NB4 (cell line): ENCODE measurements around the gene LEP.

Experiments
- POLR2A ChIP-seq: IDR thresholded peaks from 2 replicates; pipeline ENCODE4 v1.6.1; 2011; ENCODE audit warnings: mild to moderate bottlenecking; ENCODE audit not compliant: insufficient read length; ENCODE audit errors: extremely low read depth
- TF ChIP-seq, protein P1 (sequence below): IDR thresholded peaks from one replicate; pipeline ENCODE4 v1.5.1; 2012; ENCODE audit warnings: low read depth, low read length

DNA sequence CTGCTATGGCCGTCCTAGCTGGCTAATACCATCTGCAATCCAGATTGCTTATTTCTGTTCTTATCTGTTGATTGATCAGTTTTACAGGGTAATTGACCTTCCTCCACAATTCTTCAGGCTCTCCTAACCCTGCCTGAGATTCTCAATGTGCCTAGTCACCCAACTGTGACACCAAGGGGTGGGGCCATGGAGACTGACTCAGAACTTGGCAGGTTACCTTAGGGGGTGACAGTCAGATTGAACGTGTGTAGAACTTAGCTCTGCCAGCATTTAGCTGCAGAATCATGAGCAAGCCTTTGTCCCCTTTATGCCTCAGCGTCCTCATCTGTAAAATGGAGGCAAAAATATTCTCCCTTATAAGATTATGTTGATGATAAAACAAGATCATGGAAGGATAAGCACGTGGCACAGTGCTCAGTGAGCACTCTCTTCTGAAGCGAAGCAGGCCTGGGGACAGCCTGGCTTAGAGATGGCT is 19.1 kb upstream of the LEP start:
- no peak for TF ChIP-seq POLR2A
- TF ChIP-seq, protein P1, sequence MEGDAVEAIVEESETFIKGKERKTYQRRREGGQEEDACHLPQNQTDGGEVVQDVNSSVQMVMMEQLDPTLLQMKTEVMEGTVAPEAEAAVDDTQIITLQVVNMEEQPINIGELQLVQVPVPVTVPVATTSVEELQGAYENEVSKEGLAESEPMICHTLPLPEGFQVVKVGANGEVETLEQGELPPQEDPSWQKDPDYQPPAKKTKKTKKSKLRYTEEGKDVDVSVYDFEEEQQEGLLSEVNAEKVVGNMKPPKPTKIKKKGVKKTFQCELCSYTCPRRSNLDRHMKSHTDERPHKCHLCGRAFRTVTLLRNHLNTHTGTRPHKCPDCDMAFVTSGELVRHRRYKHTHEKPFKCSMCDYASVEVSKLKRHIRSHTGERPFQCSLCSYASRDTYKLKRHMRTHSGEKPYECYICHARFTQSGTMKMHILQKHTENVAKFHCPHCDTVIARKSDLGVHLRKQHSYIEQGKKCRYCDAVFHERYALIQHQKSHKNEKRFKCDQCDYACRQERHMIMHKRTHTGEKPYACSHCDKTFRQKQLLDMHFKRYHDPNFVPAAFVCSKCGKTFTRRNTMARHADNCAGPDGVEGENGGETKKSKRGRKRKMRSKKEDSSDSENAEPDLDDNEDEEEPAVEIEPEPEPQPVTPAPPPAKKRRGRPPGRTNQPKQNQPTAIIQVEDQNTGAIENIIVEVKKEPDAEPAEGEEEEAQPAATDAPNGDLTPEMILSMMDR, result no peak
